Uterus (tissue), 4 donors: ENCODE results near the gene CRTC2. TPM values are rescaled to one million over a fixed set of nuclear protein-coding genes. Genes with fewer than 3 reads are reported as not detected.
A peak's percentile ranks its signal among the peaks of the same experiment; 100 is the strongest.

Experiments
- DNase-seq, 2 donors: peaks; one replicate each; pipeline ENCODE4 v3.0.0-alpha.2; 2019 to 2020
- H3K27ac ChIP-seq, 2 donors: fragments of 200-600 bp; sonication (generic); 1 replicate in 1 of 2; 2 replicates in 1 of 2; pipeline ENCODE4 v1.5.1; 2016 to 2018
- H3K27me3 ChIP-seq, 2 donors: fragments of 200-600 bp; sonication (generic); one replicate each; pipeline ENCODE4 v1.5.1; 2018 to 2019; ENCODE audit warnings: control low read depth in 1 of 2
- H3K36me3 ChIP-seq, 2 donors: fragments of 200-600 bp; sonication (generic); one replicate each; pipeline ENCODE4 v1.5.1; 2019; ENCODE audit warnings: control low read depth in 1 of 2
- H3K4me1 ChIP-seq, 2 donors: fragments of 200-600 bp; sonication (generic); one replicate each; pipeline ENCODE4 v1.5.1; 2018 to 2019; ENCODE audit warnings: control low read depth in 1 of 2
- H3K4me3 ChIP-seq, 2 donors: fragments of 200-600 bp; sonication (generic); 1 replicate in 1 of 2; 2 replicates in 1 of 2; pipeline ENCODE4 v1.5.1; 2018 to 2019; ENCODE audit warnings: mild to moderate bottlenecking in 1 of 2
- H3K9me3 ChIP-seq, 2 donors: fragments of 200-600 bp; sonication (generic); one replicate each; pipeline ENCODE4 v1.5.1; 2019; ENCODE audit warnings: control low read depth in 1 of 2
- CTCF ChIP-seq, 4 experiments: fragments of 200-600 bp in 2 of 4; fragments of 450-650 bp in 2 of 4; sonication (generic) in 2 of 4; IDR thresholded peaks; one replicate each; pipeline ENCODE4 v1.5.1; 2016 to 2019; ENCODE audit warnings: antibody characterized with exemption in 4 of 4, mild to moderate bottlenecking in 2 of 4, moderate library complexity in 1 of 4
- POLR2A ChIP-seq, 2 donors: fragments of 450-650 bp; IDR thresholded peaks; one replicate each; pipeline ENCODE4 v1.6.1; 2016; ENCODE audit warnings: antibody characterized with exemption in 2 of 2, mild to moderate bottlenecking in 1 of 2, moderate library complexity in 1 of 2
- intact Hi-C: fragments of 100-400 bp; cut with DNase I; formaldehyde crosslinking; loops from one replicate; pipeline ENCODE4 v1.15.1; 2023; ENCODE audit warnings: low total_unique reads
- total RNA-seq, 4 donors: library from RNA; depleted of rRNA in 3 of 4; stranded (reverse); fragments of >200 nt in 3 of 4; gene quantifications; one replicate each; pipeline versions ENCODE4 v1.1.0 to v1.2.4, GENCODE V29; 2014 to 2023
- donor health status: DM: yes; HTN: yes; CAD: no.

CRTC2 gene
- total RNA-seq, 4 donors from 2014 or later = 5.9 to 57.2 (median 15.5) TPM

GRCh38 chr1:153922076-153922971 lies 36.1 kb downstream of the CRTC2 start:
- DNase-seq = peak; percentile 43 to 53
- no peaks in the 10 kb centered on the region for H3K9me3 ChIP-seq

GRCh38 chr1:153921803-153922075 lies 36.7 kb downstream of the CRTC2 start:
- H3K36me3 ChIP-seq = no peaks in the 10 kb centered on the region
- H3K9me3 ChIP-seq = no peaks in the 10 kb centered on the region
- H3K27me3 ChIP-seq = no peaks in the 10 kb centered on the region
- TF ChIP-seq POLR2A (IDR thresholded peaks at IDR 0.05) (no peak), CTCF (IDR thresholded peaks at IDR 0.05) (no peak)
- peak overlapping the region; percentile 67 to 95 for H3K4me3 ChIP-seq
- peak overlapping the region; percentile 88 to 97 for H3K27ac ChIP-seq
- intact Hi-C loops = no loop called here
- peaks cover 4 to 13% of the 10 kb centered on the region in 2 donors for H3K4me1 ChIP-seq
- no peak for DNase-seq

More at GRCh38 chr1:153922076-153922971, 36.1 kb downstream of the CRTC2 start:
- intact Hi-C loops = no loop called here
- Histone ChIP-seq H3K27me3 (no peaks in the 10 kb centered on the region), H3K27ac (peak overlapping the region; percentile 88 to 97), H3K36me3 (no peaks in the 10 kb centered on the region), H3K4me1 (peaks cover 4 to 13% of the 10 kb centered on the region in 2 donors), H3K4me3 (peak overlapping the region; percentile 67 to 95)
- TF ChIP-seq CTCF (IDR thresholded peaks at IDR 0.05) = peak in 1 of 4 experiments; percentile 17
- peak in 1 of 2 donors; percentile 58 for TF ChIP-seq POLR2A (IDR thresholded peaks at IDR 0.05)

GRCh38 chr1:153921080-153921802 lies 37.2 kb downstream of the CRTC2 start:
- H3K27me3 ChIP-seq = no peaks in the 10 kb centered on the region
- H3K9me3 ChIP-seq = no peaks in the 10 kb centered on the region
- peak overlapping the region; percentile 88 to 97 for H3K27ac ChIP-seq
- intact Hi-C loops = no loop called here
- no peak for DNase-seq
- H3K36me3 ChIP-seq = no peaks in the 10 kb centered on the region
- peaks cover 4 to 13% of the 10 kb centered on the region in 2 donors for H3K4me1 ChIP-seq
- TF ChIP-seq CTCF (IDR thresholded peaks at IDR 0.05) = no peak
- no peak for TF ChIP-seq POLR2A (IDR thresholded peaks at IDR 0.05)
- H3K4me3 ChIP-seq = peak overlapping the region; percentile 67 to 95

GRCh38 chr1:153919876-153920852 lies 38.2 kb downstream of the CRTC2 start:
- intact Hi-C loops = no loop called here
- no peaks in the 10 kb centered on the region for H3K9me3 ChIP-seq
- H3K27me3 ChIP-seq = no peaks in the 10 kb centered on the region
- no peaks in the 10 kb centered on the region for H3K36me3 ChIP-seq
- no peak for DNase-seq
- H3K27ac ChIP-seq = peak overlapping the region in 1 of 2 donors; percentile 97
- peaks cover 4 to 13% of the 10 kb centered on the region in 2 donors for H3K4me1 ChIP-seq
- TF ChIP-seq POLR2A (IDR thresholded peaks at IDR 0.05) (no peak), CTCF (IDR thresholded peaks at IDR 0.05) (no peak)
- no peak overlapping the region for H3K4me3 ChIP-seq
